ENCODE results near the gene ZNF317. TPM values are rescaled to one million over a fixed set of nuclear protein-coding genes. Genes with fewer than 3 reads are reported as not detected.
A peak's percentile ranks its signal among the peaks of the same experiment; 100 is the strongest.
"Not testable (repeated sequence)": the region's sequence is repeated elsewhere in the genome, so short reads cannot be mapped to it uniquely, and the experiment has no call there.

The ZNF317 gene
- total and polyA plus RNA-seq, 5 experiments from 2014 or later = 26.0 to 67.4 (median 56.4) TPM

- ATAC-seq (no peak), DNase-seq (no peak)
- POLR2A ChIA-PET = no interaction called here
- no peak overlapping the region for H3K4me3 Mint-ChIP-seq
- no peak overlapping the region for H3K27ac Mint-ChIP-seq
- peaks cover 0 to 23% (median 0%) of the 10 kb centered on the region in 3 donors for H3K36me3 Mint-ChIP-seq
- H3K27me3 Mint-ChIP-seq = peaks cover 0 to 10% (median 5%) of the 10 kb centered on the region in 5 donors
- peaks cover 0 to 13% (median 7%) of the 10 kb centered on the region in 9 donors for H3K9me3 Mint-ChIP-seq
- no peaks in the 10 kb centered on the region for H3K4me1 Mint-ChIP-seq
Observed at GRCh38 chr19:9183000-9183399, 42.8 kb downstream of the ZNF317 start.

GRCh38 chr19:9187191-9187590 is 47.0 kb downstream of the ZNF317 start:
- Mint-ChIP-seq H3K4me3 (no peak overlapping the region), H3K4me1 (no peaks in the 10 kb centered on the region), H3K9me3 (peaks cover 0 to 34% (median 13%) of the 10 kb centered on the region in 9 donors), H3K27me3 (peaks cover 0 to 38% (median 17%) of the 10 kb centered on the region in 5 donors), H3K36me3 (peaks cover 2 to 30% (median 15%) of the 10 kb centered on the region in 3 donors), H3K27ac (no peak overlapping the region)
- POLR2A ChIA-PET = no interaction called here
- ATAC-seq = no peak
- DNase-seq = no peak

GRCh38 chr19:9189535-9189934 is 49.3 kb downstream of the ZNF317 start:
- H3K4me1 Mint-ChIP-seq = no peaks in the 10 kb centered on the region
- H3K27ac Mint-ChIP-seq = no peak overlapping the region
- H3K4me3 Mint-ChIP-seq = no peak overlapping the region
- peaks cover 2 to 27% (median 19%) of the 10 kb centered on the region in 3 donors for H3K36me3 Mint-ChIP-seq
- no peak for DNase-seq
- H3K27me3 Mint-ChIP-seq = peaks cover 0 to 59% (median 31%) of the 10 kb centered on the region in 5 donors
- POLR2A ChIA-PET = no interaction called here
- peaks cover 0 to 34% (median 13%) of the 10 kb centered on the region in 9 donors for H3K9me3 Mint-ChIP-seq
- no peak for ATAC-seq

GRCh38 chr19:9198044-9198443 is 57.8 kb downstream of the ZNF317 start:
- H3K4me3 Mint-ChIP-seq, H3K27ac Mint-ChIP-seq, H3K4me1 Mint-ChIP-seq, H3K9me3 Mint-ChIP-seq, POLR2A ChIA-PET, DNase-seq, H3K36me3 Mint-ChIP-seq, ATAC-seq: not testable (repeated sequence)
- H3K27me3 Mint-ChIP-seq = peaks cover 12 to 30% (median 23%) of the 10 kb centered on the region in 5 donors

- Mint-ChIP-seq H3K9me3 (no peaks in the 10 kb centered on the region), H3K36me3 (no peaks in the 10 kb centered on the region)
Observed at GRCh38 chr19:9205501-9206113, 65.4 kb downstream of the ZNF317 start.

More at GRCh38 chr19:9205501-9206113, 65.4 kb downstream of the ZNF317 start:
- Mint-ChIP-seq H3K27ac (peak overlapping the region in 2 of 10 donors; percentile 22 to 25), H3K4me3 (peak overlapping the region; percentile 52 to 87 (median 70)), H3K4me1 (peaks cover 1 to 7% (median 6%) of the 10 kb centered on the region in 4 donors), H3K27me3 (peaks cover 7 to 19% (median 10%) of the 10 kb centered on the region in 5 donors)
- ATAC-seq = peak; percentile 53 to 79
- POLR2A ChIA-PET = no interaction called here
- DNase-seq = peak; percentile 39 to 80 (median 60)

Other genes with a start within 250 kb of the ZNF317 start
- gene MUC16, start 130.0 kb upstream of the ZNF317 start, total RNA-seq = not detected
- not detected for gene MUC16, start 130.0 kb upstream of the ZNF317 start, polyA plus RNA-seq
- gene OR1M1, start 53.3 kb upstream of the ZNF317 start, total RNA-seq = not detected
- gene OR1M1, start 53.3 kb upstream of the ZNF317 start, polyA plus RNA-seq = not detected
- gene OR7G2, start 32.9 kb upstream of the ZNF317 start, total RNA-seq = not detected
- not detected for gene OR7G2, start 32.9 kb upstream of the ZNF317 start, polyA plus RNA-seq
- gene OR7G1, start 24.6 kb upstream of the ZNF317 start, total RNA-seq = not detected
- not detected for gene OR7G1, start 24.6 kb upstream of the ZNF317 start, polyA plus RNA-seq
- gene OR7G3, start 13.4 kb upstream of the ZNF317 start, total RNA-seq = not detected
- not detected for gene OR7G3, start 13.4 kb upstream of the ZNF317 start, polyA plus RNA-seq
- gene OR7D2, start 38.6 kb downstream of the ZNF317 start, total RNA-seq = under 1 TPM in 1 of 2 experiments, not detected in 1; 0.11 TPM
- gene OR7D2, start 38.6 kb downstream of the ZNF317 start, polyA plus RNA-seq = not detected
- gene OR7D4, start 79.2 kb downstream of the ZNF317 start, total RNA-seq = not detected
- gene OR7D4, start 79.2 kb downstream of the ZNF317 start, polyA plus RNA-seq = not detected
- not detected for gene OR7E24, start 110.5 kb downstream of the ZNF317 start, total RNA-seq
- not detected for gene OR7E24, start 110.5 kb downstream of the ZNF317 start, polyA plus RNA-seq
- gene ZNF699, start 169.4 kb downstream of the ZNF317 start, total RNA-seq = 10 to 100 TPM; 20.6 to 23.1 TPM
- 10 to 100 TPM in 1 of 3 donors, 1 to 10 TPM in 2; 6.9 to 30.0 (median 8.8) TPM for gene ZNF699, start 169.4 kb downstream of the ZNF317 start, polyA plus RNA-seq
- gene ZNF559, start 183.8 kb downstream of the ZNF317 start, total RNA-seq = 10 to 100 TPM; 65.4 to 66.0 TPM
- gene ZNF559, start 183.8 kb downstream of the ZNF317 start, polyA plus RNA-seq = 10 to 100 TPM; 37.2 to 55.4 (median 45.1) TPM
- gene ZNF177, start 222.6 kb downstream of the ZNF317 start, total RNA-seq = 1 to 10 TPM; 3.5 to 4.6 TPM
- gene ZNF177, start 222.6 kb downstream of the ZNF317 start, polyA plus RNA-seq = under 1 TPM; 0.28 to 0.73 (median 0.49) TPM